Measurements from ENCODE around the gene TPI1.
"Not testable (repeated sequence)": the region's sequence is repeated elsewhere in the genome, so short reads cannot be mapped to it uniquely, and the experiment has no call there.

TPI1 gene

DNA sequence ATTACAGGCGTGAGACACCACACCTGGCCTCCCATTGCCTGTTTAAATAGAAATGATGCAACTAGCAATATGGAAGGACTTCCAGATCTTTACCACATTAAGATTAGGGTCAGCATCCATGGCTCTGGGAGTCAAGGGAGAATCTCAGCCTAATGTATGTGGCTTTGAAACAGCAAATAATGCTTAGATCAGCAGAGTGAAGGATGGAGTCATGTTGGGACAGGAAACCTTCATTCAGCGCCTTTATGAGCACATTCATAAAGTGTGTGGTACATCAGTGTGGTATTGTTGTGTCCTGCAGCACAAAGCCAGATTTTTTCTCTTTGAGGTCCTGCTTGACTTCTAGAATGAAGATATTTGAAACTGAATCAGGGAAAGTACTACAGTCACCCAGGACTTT, 21.0 kb downstream of the TPI1 start:
- H3K4me3 ChIP-seq (ENCODE audit: control insufficient read depth, low read depth, low read length): no peak overlapping the region
- TF ChIP-seq, protein P1, sequence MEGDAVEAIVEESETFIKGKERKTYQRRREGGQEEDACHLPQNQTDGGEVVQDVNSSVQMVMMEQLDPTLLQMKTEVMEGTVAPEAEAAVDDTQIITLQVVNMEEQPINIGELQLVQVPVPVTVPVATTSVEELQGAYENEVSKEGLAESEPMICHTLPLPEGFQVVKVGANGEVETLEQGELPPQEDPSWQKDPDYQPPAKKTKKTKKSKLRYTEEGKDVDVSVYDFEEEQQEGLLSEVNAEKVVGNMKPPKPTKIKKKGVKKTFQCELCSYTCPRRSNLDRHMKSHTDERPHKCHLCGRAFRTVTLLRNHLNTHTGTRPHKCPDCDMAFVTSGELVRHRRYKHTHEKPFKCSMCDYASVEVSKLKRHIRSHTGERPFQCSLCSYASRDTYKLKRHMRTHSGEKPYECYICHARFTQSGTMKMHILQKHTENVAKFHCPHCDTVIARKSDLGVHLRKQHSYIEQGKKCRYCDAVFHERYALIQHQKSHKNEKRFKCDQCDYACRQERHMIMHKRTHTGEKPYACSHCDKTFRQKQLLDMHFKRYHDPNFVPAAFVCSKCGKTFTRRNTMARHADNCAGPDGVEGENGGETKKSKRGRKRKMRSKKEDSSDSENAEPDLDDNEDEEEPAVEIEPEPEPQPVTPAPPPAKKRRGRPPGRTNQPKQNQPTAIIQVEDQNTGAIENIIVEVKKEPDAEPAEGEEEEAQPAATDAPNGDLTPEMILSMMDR (conservative IDR thresholded peaks at IDR 0.05; ENCODE audit: control insufficient read depth, insufficient read depth, low read depth, low read length): no peak
- DNase-seq (ENCODE audit: low read depth): no peak

GRCh38 chr12:6888794-6889193, 21.5 kb downstream of the TPI1 start:
- not testable (repeated sequence) for DNase-seq (ENCODE audit: low read depth)

DNA sequence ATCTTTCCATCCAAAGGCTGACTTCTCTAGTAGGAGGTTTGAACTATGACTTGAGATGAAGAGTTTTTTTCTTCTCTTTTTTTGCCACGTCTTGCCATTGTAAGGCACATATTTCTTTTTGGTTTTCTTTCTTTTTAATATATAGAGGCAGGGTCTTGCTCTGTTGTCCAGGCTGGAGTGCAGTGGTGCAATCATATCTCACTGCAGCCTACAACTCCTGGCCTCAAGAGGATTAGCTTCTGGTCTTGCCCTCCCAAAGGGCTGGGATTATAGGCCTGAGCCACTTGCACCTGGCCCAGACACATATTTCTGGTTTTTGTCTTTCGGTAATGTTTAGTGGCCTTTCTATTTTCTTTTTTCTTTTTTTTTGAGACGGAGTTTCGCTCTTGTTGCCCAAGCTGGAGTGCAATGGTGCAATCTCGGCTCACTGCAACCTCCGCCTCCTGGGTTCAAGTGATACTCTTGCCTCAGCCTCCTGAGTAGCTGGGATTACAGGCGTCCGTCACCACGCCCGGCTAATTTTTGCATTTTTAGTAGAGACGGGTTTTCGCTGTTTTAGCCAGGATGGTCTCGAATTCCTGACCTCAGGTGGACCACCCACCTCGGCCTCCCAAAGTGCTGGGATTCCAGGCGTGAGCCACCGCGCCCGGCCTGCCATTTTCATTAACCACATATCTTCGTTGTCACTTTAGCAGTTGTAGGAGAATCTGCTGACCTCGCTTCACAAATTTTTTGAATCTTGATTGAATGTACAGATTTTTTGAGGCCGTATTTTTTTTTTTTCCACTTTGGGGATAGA, 22.6 kb downstream of the TPI1 start:
- not testable (repeated sequence) for H3K4me3 ChIP-seq (ENCODE audit: control insufficient read depth, low read depth, low read length); DNase-seq (ENCODE audit: low read depth)

More at GRCh38 chr12:6888794-6889193, 21.5 kb downstream of the TPI1 start:
- H3K4me3 ChIP-seq (ENCODE audit: control insufficient read depth, low read depth, low read length): not testable (repeated sequence)

GRCh38 chr12:6890789-6891645, 23.7 kb downstream of the TPI1 start:
- H3K4me3 ChIP-seq (ENCODE audit: control insufficient read depth, low read depth, low read length): peak overlapping the region; percentile 59
- TF ChIP-seq, protein P1 (conservative IDR thresholded peaks at IDR 0.05; ENCODE audit: control insufficient read depth, insufficient read depth, low read depth, low read length): peak; percentile 41
- DNase-seq (ENCODE audit: low read depth): peak; percentile 93

- TF ChIP-seq, protein P1 (conservative IDR thresholded peaks at IDR 0.05; ENCODE audit: control insufficient read depth, insufficient read depth, low read depth, low read length): no peak
These were observed 24.3 kb downstream of the TPI1 start for GRCh38 chr12:6891646-6892001.

DNA sequence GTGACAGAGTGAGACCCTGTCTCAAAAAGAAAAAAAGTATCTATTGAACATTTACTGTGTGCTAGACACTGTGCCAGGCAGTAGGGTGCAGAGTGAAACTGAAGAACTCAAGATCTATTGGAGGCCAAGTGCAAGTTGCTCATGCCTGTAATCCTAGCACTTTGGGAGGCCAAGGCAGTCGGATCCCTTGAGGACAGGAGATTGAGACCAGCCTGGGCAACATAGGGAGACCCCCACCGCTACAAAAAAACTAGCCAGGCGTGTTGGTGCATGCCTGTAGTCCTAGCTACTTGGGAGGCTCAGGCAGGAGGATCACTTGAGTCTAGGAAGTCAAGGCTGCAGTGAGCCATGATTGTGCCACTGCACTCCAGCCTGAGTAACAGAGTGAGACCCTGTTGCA, 25.4 kb downstream of the TPI1 start:
- not testable (repeated sequence) for H3K4me3 ChIP-seq (ENCODE audit: control insufficient read depth, low read depth, low read length); DNase-seq (ENCODE audit: low read depth)

More at GRCh38 chr12:6891646-6892001, 24.3 kb downstream of the TPI1 start:
- H3K4me3 ChIP-seq (ENCODE audit: control insufficient read depth, low read depth, low read length): peak overlapping the region; percentile 59
- DNase-seq (ENCODE audit: low read depth): no peak

GRCh38 chr12:6894321-6894720, 27.0 kb downstream of the TPI1 start:
- no peak for DNase-seq (ENCODE audit: low read depth)
- TF ChIP-seq, protein P1 (conservative IDR thresholded peaks at IDR 0.05; ENCODE audit: control insufficient read depth, insufficient read depth, low read depth, low read length): no peak
- H3K4me3 ChIP-seq (ENCODE audit: control insufficient read depth, low read depth, low read length): no peak overlapping the region

- DNase-seq (ENCODE audit: low read depth): no peak
- TF ChIP-seq, protein P1 (conservative IDR thresholded peaks at IDR 0.05; ENCODE audit: control insufficient read depth, insufficient read depth, low read depth, low read length): no peak
These were observed 29.6 kb downstream of the TPI1 start for GRCh38 chr12:6896846-6897435.

More at GRCh38 chr12:6896846-6897435, 29.6 kb downstream of the TPI1 start:
- no peak overlapping the region for H3K4me3 ChIP-seq (ENCODE audit: control insufficient read depth, low read depth, low read length)

All from fibroblast of mammary gland (primary cell).